Measurements from ENCODE around the gene IDH3A.

DNA sequence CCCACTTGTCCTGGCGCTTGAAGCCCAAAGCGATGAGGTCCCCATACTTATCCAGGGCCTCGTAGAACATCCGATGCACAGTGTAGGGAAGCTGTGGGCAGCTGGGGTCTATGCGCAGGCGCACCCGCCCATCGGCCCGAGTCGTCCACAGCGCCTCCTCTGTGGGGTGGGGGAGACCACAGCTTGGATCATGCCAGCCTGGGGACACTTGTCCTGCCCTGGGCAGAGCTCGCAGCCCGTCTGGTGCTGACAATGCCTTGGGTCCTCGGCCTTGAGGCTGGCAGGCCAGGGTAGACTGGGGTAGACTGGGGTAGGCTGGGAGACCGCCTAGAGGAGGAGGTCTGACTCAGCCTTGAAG is 45.4 kb downstream of the IDH3A start:
- TF ChIP-seq POU2F2 (IDR thresholded peaks at IDR 0.05; ENCODE audit: low read depth, low read length) = no peak
- no peak for TF ChIP-seq TAF1 (IDR thresholded peaks at IDR 0.05; ENCODE audit: low read depth, low read length)
- no peak for TF ChIP-seq POLR2AphosphoS5 (IDR thresholded peaks at IDR 0.05; ENCODE audit: low read depth, low read length)
- TF ChIP-seq POLR2A (IDR thresholded peaks at IDR 0.05; ENCODE audit: low read depth, low read length) = no peak
- no peak for TF ChIP-seq SPI1 (IDR thresholded peaks at IDR 0.05; ENCODE audit: low read depth, low read length)
